Esophagus (tissue), 2 donors: ENCODE data around the gene CCL3. TPM values are rescaled to one million over a fixed set of nuclear protein-coding genes. Genes with fewer than 3 reads are reported as not detected.
"Not testable (repeated sequence)": the region's sequence is repeated elsewhere in the genome, so short reads cannot be mapped to it uniquely, and the experiment has no call there.

ENCODE experiments used
- H3K27ac ChIP-seq, 2 donors: one replicate each; pipeline ENCODE4 v1.5.1; 2013; ENCODE audit warnings: low read depth in 2 of 2, mild to moderate bottlenecking in 2 of 2, inconsistent platforms in 1 of 2, low read length in 1 of 2, moderate library complexity in 1 of 2
- H3K27me3 ChIP-seq, 2 donors: one replicate each; pipeline ENCODE4 v1.6.1; 2013; ENCODE audit warnings: low read length in 2 of 2, control low read depth in 1 of 2, mild to moderate bottlenecking in 1 of 2; ENCODE audit not compliant: insufficient read depth in 2 of 2, control insufficient read depth in 1 of 2
- H3K36me3 ChIP-seq, 2 donors: one replicate each; pipeline ENCODE4 v1.6.1; 2013; ENCODE audit warnings: low read length in 1 of 2; ENCODE audit not compliant: control insufficient read depth in 2 of 2, insufficient read depth in 2 of 2
- H3K4me1 ChIP-seq, 2 donors: one replicate each; pipeline ENCODE4 v1.6.1; 2013; ENCODE audit warnings: low read length in 1 of 2; ENCODE audit not compliant: control insufficient read depth in 2 of 2, insufficient read depth in 2 of 2
- H3K4me3 ChIP-seq, 2 donors: one replicate each; pipeline ENCODE4 v1.5.1; 2013; ENCODE audit warnings: low read length in 2 of 2, mild to moderate bottlenecking in 2 of 2, low read depth in 1 of 2, moderate library complexity in 1 of 2
- H3K9me3 ChIP-seq, 2 donors: one replicate each; pipeline ENCODE4 v1.6.1; 2013; ENCODE audit warnings: mild to moderate bottlenecking in 2 of 2, low read depth in 1 of 2, low read length in 1 of 2, moderate library complexity in 1 of 2; ENCODE audit not compliant: control insufficient read depth in 2 of 2, insufficient read depth in 1 of 2
- WGBS, 2 donors: extraction: QIAGEN DNeasy Blood & Tissue Kit; methylation state at CpG; one replicate each; pipeline ENCODE4 v1.1.7; 2013; 5-methylcytosine and 5-hydroxymethylcytosine counted together
- polyA plus RNA-seq, 2 donors: library from polyadenylated mRNA; stranded (reverse); fragments of 200-250 nt; gene quantifications; one replicate each; pipeline ENCODE4 v1.2.3, GENCODE V29; 2013
- donor health status: healthy with polysubstance abuse.
- donor health status: Bipolar disorder and iron deficiency.

The CCL3 gene
- polyA plus RNA-seq, 2 donors: 0.86 to 0.89 TPM

- Histone ChIP-seq H3K27ac (no peak overlapping the region), H3K4me1 (no peaks in the 10 kb centered on the region), H3K9me3 (no peaks in the 10 kb centered on the region), H3K36me3 (no peaks in the 10 kb centered on the region), H3K4me3 (no peak overlapping the region), H3K27me3 (no peaks in the 10 kb centered on the region)
- WGBS, 2 donors: 33 to 42% methylated on average over 5 of the region's 5 CpGs
These were observed 27.8 kb upstream of the CCL3 start for GRCh38 chr17:36117505-36118382.

- H3K36me3 ChIP-seq, H3K27ac ChIP-seq, H3K4me3 ChIP-seq, H3K9me3 ChIP-seq, H3K27me3 ChIP-seq, H3K4me1 ChIP-seq: not testable (repeated sequence)
These were observed 25.7 kb upstream of the CCL3 start for GRCh38 chr17:36115649-36115977.

- not testable (repeated sequence) for H3K36me3 ChIP-seq, H3K27me3 ChIP-seq, H3K9me3 ChIP-seq, H3K4me3 ChIP-seq, H3K27ac ChIP-seq, H3K4me1 ChIP-seq
- WGBS, 2 donors: 80 to 81% methylated on average over 5 of the region's 5 CpGs
These were observed 25.2 kb upstream of the CCL3 start for GRCh38 chr17:36114971-36115648.

- H3K4me1 ChIP-seq, H3K27me3 ChIP-seq, H3K4me3 ChIP-seq, H3K36me3 ChIP-seq, H3K9me3 ChIP-seq, H3K27ac ChIP-seq: not testable (repeated sequence)
- 77 to 92% methylated on average over 1 of the region's 1 CpG for WGBS, 2 donors
These were observed 23.2 kb upstream of the CCL3 start for GRCh38 chr17:36113131-36113530.

GRCh38 chr17:36112572-36112971 is 22.6 kb upstream of the CCL3 start:
- no peak overlapping the region for H3K4me3 ChIP-seq
- peaks cover 0 to 3% of the 10 kb centered on the region in 2 donors for H3K9me3 ChIP-seq
- H3K4me1 ChIP-seq: no peaks in the 10 kb centered on the region
- H3K36me3 ChIP-seq: no peaks in the 10 kb centered on the region
- H3K27ac ChIP-seq: no peak overlapping the region
- no peaks in the 10 kb centered on the region for H3K27me3 ChIP-seq

GRCh38 chr17:36111068-36111490 is 21.1 kb upstream of the CCL3 start:
- peaks cover 0 to 2% of the 10 kb centered on the region in 2 donors for H3K4me1 ChIP-seq
- H3K4me3 ChIP-seq: no peak overlapping the region
- H3K27me3 ChIP-seq: no peaks in the 10 kb centered on the region
- peaks cover 0 to 3% of the 10 kb centered on the region in 2 donors for H3K9me3 ChIP-seq
- H3K27ac ChIP-seq: no peak overlapping the region
- H3K36me3 ChIP-seq: no peaks in the 10 kb centered on the region
- WGBS, 2 donors: 80 to 83% methylated on average over 4 of the region's 4 CpGs

GRCh38 chr17:36108265-36108664 is 18.3 kb upstream of the CCL3 start:
- H3K27ac ChIP-seq, H3K9me3 ChIP-seq, H3K27me3 ChIP-seq, H3K4me1 ChIP-seq, H3K36me3 ChIP-seq, H3K4me3 ChIP-seq: not testable (repeated sequence)
- 70 to 78% methylated on average over 5 of the region's 5 CpGs for WGBS, 2 donors

- Histone ChIP-seq H3K4me3 (no peak overlapping the region), H3K9me3 (peaks cover 0 to 3% of the 10 kb centered on the region in 2 donors), H3K27ac (no peak overlapping the region), H3K4me1 (peaks cover 0 to 2% of the 10 kb centered on the region in 2 donors), H3K36me3 (no peaks in the 10 kb centered on the region), H3K27me3 (no peaks in the 10 kb centered on the region)
- WGBS, 2 donors: 89 to 90% methylated on average over 3 of the region's 3 CpGs
These were observed 17.7 kb upstream of the CCL3 start for GRCh38 chr17:36107660-36108059.

- 90 to 93% methylated on average over 6 of the region's 6 CpGs for WGBS, 2 donors
- H3K27ac ChIP-seq: no peak overlapping the region
- no peaks in the 10 kb centered on the region for H3K36me3 ChIP-seq
These were observed 16.5 kb upstream of the CCL3 start for GRCh38 chr17:36106493-36106835.

More at GRCh38 chr17:36106493-36106835, 16.5 kb upstream of the CCL3 start:
- peaks cover 0 to 2% of the 10 kb centered on the region in 2 donors for H3K4me1 ChIP-seq
- H3K9me3 ChIP-seq: no peaks in the 10 kb centered on the region
- H3K27me3 ChIP-seq: no peaks in the 10 kb centered on the region
- no peak overlapping the region for H3K4me3 ChIP-seq
